GM18526 (cell line): ENCODE data around the gene MUC5AC.

Experiments used
- POLR2A ChIP-seq: IDR thresholded peaks from 3 replicates; pipeline ENCODE4 v1.6.1; 2011; ENCODE audit not compliant: insufficient read length; ENCODE audit errors: extremely low read depth

The MUC5AC gene

DNA sequence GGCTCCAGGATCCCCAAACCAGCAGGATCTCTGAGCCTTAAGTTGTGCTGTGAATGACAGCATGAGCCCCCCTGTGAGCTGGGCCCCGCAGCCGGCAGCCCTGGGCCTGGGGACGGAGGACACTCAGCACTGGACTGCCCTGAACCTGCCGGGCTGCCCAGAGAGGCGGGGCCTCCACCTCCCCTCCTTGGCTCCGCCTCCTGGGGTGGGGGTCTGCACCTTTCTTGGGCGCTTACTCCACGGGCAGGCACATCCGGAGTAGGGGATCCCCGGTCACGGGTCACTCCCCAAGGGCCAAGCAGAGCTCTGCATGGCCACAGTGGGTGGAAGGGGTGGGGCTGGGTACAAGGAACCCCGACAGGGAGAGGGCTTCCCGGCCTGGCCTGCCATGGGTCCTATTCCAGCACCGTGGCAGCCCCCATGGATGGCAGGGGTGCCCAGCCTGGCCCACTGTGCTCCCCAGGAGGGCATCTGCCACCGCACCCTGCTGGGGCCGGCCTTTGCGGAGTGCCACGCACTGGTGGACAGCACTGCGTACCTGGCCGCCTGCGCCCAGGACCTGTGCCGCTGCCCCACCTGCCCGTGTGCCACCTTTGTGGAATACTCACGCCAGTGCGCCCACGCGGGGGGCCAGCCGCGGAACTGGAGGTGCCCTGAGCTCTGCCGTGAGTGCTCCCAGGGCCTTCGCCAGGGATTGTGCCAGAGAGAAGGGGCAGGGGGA lies 70.5 kb downstream of the MUC5AC start:
- no peak for TF ChIP-seq POLR2A

DNA sequence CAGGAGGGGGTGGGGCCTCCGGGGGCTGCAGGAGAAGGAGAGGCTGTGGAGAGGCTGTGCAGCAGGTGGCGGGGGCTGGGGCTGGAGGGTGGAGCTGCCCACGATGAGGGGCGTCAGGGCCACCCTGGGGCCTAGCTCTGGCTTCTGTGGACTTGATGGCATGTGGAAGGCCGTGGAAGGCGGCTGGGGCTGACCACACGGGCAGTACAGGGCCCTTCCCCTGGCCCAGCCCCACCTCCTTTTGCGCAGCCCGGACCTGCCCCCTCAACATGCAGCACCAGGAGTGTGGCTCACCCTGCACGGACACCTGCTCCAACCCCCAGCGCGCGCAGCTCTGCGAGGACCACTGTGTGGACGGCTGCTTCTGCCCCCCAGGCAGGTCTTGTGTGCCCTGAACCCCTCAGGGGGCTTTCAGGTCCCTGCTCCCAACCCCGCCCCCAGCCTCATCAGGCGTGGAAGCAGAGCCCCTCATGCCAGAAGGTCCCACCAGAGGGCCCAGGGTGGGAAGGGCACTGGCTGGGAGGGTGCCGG lies 71.2 kb downstream of the MUC5AC start:
- TF ChIP-seq POLR2A, result no peak

DNA sequence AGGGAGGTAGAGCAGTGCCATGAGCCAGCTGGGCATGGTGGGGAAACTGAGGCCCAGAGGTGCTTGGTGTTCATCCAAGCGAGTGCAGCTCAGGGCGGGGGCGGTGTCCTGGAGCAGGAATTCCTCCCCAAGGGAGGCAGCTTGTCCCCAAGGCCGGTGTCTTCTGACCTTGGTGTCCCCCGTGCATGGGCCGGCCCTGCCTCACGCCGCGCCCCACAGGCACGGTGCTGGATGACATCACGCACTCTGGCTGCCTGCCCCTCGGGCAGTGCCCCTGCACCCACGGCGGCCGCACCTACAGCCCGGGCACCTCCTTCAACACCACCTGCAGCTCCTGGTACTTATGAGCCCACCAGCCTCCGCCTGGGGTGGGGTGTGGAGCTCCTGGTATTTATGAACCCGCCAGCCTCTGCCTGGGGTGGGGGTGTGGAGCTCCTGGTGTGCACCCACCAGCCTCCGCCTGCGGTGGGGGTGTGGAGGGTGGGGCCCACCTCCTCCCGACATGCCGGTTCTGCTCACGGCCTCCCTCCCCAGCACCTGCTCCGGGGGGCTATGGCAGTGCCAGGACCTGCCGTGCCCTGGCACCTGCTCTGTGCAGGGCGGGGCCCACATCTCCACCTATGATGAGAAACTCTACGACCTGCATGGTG lies 71.8 kb downstream of the MUC5AC start:
- TF ChIP-seq POLR2A, result no peak

DNA sequence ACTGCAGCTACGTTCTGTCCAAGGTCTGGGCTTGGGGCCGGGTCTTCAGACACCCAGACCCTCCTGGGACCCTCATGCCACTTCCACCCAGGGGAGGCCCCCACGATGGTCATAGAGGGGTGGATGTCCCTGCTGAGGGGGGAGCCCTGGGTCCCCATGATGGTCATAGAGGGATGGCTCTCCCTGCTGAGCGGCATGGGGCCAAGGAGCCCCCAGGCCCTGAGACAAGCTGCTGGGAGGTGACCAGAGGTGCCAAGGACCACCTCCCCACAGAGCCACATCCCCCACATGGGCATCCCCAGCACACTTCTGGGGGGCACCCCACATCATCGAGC lies 72.3 kb downstream of the MUC5AC start:
- no peak for TF ChIP-seq POLR2A

DNA sequence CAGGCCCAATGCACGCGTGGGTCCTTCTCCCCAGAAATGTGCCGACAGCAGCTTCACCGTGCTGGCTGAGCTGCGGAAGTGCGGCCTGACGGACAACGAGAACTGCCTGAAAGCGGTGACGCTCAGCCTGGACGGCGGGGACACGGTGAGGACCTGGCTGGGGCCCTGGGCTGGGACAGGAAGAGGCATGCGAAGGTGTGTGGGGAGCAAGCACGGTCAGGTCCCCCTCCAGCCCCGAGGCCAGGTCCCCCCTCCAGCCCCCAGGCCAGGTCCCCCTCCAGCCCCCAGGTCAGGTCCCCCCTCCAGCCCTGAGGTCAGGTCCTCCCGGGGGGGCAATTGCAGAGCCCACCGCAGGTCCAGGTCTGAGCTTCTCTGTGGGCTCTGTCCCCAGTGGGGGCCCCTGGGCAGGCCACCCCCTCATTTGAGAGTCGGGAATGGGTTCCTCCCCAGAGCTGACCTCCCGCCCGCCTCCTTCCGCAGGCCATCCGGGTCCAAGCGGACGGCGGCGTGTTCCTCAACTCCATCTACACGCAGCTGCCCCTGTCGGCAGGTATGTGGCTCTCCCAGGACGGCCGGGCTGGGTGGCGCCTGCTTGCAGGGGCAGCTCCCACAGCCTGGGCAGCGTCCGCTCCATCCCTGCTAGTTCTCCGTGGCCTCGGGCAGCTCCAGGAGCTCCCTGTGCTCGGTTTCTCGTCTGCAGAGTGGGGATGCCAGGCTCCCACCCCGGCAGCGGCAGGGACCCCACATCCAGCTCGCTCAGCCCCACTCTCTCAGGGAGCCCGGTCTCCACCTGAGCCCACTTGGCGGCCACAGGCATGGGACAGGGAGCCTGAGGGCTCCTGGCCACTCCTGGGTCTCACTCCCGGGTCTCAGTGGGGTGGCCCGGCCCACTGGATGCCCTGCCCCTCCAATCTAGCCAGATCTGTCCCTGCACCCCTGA lies 73.0 kb downstream of the MUC5AC start:
- no peak for TF ChIP-seq POLR2A

DNA sequence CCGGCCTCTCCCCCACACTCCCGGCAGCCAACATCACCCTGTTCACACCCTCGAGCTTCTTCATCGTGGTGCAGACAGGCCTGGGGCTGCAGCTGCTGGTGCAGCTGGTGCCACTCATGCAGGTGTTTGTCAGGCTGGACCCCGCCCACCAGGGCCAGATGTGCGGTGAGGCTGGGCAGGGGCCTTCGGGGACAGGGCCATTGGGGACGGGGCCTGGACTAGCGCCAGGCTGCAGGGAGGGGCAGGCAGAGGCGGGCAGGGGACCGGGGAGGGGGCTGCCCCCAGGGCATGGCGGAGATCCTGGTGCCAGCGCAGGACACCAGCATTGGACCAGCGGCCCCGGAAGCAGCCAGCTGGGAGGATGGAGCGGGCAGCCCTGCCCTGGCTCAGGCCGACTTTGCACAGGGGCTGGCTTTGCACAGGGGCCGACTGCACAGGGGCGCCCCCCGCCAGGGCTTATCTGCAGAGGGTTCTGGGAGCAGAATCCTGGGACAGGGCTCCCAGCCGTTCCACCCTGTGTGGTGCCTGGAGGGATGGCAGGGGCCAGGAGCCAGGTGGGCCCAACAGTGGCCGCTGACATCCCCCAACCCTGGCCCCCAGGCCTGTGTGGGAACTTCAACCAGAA lies 73.8 kb downstream of the MUC5AC start:
- no peak for TF ChIP-seq POLR2A

DNA sequence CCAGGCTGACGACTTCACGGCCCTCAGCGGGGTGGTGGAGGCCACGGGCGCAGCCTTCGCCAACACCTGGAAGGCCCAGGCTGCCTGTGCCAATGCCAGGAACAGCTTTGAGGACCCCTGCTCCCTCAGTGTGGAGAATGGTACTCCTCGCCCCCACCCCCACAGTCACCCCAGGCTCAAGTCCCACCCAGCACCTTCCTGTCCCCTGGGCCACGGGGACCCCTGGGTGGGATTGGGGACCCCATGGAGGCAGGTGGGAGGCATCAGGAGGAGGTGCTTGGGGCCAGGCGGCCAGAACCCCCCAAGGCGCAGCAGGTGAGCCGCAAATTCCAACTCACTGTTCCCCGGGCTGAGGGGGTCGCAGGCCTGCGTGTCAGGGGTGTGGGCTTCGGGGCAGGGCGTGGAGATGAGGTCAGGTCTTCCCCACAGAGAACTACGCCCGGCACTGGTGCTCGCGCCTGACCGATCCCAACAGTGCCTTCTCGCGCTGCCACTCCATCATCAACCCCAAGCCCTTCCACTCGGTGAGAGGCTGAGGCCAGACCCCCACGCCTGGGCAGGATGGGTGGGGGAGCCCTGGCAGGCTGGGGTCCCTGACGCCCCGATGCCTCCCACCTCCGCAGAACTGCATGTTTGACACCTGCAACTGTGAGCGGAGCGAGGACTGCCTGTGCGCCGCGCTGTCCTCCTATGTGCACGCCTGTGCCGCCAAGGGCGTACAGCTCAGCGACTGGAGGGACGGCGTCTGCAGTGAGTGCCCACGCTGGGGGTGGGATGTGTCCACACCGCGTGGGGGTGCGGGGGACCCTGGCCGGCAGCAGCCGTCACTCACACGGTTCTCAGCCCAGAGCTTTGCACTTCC lies 74.5 kb downstream of the MUC5AC start:
- TF ChIP-seq POLR2A, result no peak

DNA sequence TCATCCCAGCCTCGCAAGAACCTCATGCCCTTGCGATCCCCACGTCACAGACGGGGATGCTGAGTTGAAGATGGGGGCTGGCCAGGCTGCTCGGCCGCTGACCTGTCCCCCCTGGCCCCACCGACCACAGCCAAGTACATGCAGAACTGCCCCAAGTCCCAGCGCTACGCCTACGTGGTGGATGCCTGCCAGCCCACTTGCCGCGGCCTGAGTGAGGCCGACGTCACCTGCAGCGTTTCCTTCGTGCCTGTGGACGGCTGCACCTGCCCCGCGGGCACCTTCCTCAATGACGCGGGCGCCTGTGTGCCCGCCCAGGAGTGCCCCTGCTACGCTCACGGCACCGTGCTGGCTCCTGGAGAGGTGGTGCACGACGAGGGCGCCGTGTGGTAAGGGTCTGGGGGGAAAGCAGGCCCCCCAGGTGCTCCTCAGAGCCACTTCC lies 75.1 kb downstream of the MUC5AC start:
- TF ChIP-seq POLR2A, result no peak

DNA sequence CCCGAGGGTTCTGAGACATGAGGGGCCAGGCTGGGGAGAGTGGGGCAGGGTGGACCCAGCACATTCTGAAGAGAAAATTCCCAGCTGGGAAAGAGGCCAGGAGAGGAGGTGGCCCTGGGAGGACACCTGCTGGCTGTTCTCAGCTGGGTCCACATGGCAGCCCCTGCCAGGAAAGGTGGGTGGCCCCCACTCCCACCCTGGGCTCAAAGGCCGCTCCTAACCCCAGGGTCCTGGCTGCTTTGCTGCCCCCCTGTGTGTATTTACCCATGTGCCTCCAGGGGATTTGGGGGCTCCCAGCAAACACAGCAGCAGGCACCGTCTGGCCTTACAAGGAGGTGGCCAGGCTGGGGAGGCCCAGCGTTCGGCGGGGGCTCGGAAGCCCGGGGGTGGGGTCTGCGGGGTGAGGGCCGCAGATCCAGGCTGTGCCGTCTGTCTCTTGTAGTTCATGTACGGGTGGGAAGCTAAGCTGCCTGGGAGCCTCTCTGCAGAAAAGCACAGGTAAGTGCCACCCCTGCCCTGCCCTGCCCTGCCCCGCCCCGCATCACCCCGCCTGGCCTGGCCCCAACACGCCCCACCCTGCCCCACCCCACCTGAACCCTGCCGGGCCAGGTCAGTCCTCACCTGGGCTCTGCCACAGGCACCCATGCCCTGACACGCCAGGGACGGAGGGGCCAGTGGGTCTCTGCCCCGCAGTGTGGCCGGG lies 75.7 kb downstream of the MUC5AC start:
- TF ChIP-seq POLR2A, result no peak

DNA sequence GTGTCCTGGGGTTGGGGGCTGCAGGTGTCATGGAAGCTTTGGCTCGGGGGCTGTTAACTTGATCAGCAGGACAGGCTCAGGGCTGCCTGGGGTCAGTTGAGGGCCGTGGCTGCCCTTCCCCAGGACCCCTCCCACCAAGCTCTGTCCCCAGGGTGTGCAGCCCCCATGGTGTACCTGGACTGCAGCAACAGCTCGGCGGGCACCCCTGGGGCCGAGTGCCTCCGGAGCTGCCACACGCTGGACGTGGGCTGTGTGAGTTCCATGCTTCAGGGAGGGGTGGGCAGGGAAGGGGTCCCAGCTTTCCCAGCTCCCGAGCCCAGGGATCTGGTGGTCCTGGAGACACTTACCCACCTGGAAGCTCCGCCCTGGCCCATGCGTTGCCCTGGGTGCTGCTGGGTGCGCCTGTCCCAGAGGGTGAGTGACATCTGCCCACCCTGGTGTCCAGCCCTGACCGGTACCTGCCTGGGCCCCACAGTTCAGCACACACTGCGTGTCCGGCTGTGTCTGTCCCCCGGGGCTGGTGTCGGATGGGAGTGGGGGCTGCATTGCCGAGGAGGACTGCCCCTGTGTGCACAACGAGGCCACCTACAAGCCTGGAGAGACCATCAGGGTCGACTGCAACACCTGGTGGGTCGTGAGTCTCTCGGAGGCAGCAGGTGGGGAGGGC lies 76.4 kb downstream of the MUC5AC start:
- no peak for TF ChIP-seq POLR2A

DNA sequence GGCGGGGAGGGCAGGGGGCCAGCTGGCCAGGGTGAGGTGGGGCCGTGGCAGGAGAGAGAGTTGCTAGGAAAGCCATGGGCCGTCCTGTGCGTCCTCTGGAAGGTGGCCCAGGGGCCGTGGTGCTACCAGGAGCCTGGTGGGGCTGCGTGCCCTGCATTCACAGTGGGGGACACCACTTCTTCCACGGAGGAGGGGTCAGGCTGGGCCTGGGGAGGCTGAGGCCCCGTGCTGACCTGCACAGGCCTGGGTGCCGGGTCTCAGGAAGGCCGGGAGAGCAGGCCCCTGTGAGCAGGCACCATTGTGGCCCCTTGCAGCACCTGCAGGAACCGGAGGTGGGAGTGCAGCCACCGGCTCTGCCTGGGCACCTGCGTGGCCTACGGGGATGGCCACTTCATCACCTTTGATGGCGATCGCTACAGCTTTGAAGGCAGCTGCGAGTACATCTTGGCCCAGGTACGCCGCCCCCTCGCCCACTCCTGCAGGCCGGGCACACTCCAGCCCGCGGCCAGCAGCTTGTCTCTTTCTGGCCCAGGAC lies 77.1 kb downstream of the MUC5AC start:
- no peak for TF ChIP-seq POLR2A

DNA sequence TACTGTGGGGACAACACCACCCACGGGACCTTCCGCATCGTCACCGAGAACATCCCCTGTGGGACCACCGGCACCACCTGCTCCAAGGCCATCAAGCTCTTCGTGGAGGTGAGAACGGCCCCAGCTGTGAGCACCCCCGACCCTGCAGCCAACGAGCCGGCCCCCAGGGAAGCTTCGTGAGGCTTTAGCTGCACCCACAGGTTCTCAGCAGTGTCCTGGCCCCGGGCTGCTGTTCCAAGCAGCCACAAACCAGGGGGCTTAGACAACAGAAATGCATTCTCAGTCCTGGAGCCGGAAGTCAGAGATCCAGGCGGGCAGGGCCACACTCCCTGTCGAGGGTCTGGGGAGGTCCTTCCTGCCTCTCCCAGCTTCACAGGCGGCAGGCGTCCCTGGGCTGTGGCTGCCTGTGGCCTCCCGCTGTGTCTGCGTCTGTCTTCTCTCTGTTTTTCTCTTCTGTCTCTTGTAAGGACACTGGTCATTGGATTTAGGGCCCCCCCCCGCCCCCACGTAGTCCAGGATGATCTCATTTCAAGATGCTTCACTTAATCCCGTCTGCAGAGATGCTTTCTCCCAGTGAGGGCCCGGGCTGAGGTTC lies 77.7 kb downstream of the MUC5AC start:
- TF ChIP-seq POLR2A, result no peak
